Activated CD4-positive, alpha-beta T cell treated with anti-CD3 and anti-CD28 coated beads for 1 hour (primary cell): Measurements from ENCODE around the gene ENOX1.
"Not testable (repeated sequence)": the region's sequence is repeated elsewhere in the genome, so short reads cannot be mapped to it uniquely, and the experiment has no call there.

ENCODE experiments used
- DNase-seq: peaks from one replicate; pipeline ENCODE4 v3.0.0-alpha.2; 2020

The ENOX1 gene

DNA sequence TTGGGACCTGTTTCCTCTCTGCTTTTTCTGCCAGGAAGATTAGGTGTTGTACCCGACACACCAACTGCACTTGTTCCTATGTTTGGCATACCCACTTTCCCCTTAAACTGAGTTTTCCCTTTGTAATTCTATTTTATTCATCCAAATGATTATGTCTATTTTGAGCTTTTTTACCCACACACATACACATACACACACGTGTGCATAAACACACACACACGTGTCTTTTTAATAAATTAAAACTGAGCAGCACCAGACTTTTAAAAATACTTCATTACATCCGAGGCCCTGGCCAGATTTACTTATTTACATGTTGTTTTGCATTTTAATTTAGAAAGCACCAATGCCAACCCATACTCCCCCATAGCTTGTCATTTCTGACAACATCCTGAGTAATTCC is 413.4 kb downstream of the ENOX1 start:
- DNase-seq, result no peak

GRCh38 chr13:43370842-43371241 is 415.9 kb downstream of the ENOX1 start:
- DNase-seq, result no peak

GRCh38 chr13:43369319-43369718 is 417.5 kb downstream of the ENOX1 start:
- DNase-seq, result no peak

GRCh38 chr13:43368003-43368402 is 418.8 kb downstream of the ENOX1 start:
- no peak for DNase-seq

GRCh38 chr13:43365039-43365344 is 421.8 kb downstream of the ENOX1 start:
- DNase-seq, result no peak

GRCh38 chr13:43364210-43365038 is 422.3 kb downstream of the ENOX1 start:
- DNase-seq, result no peak

DNA sequence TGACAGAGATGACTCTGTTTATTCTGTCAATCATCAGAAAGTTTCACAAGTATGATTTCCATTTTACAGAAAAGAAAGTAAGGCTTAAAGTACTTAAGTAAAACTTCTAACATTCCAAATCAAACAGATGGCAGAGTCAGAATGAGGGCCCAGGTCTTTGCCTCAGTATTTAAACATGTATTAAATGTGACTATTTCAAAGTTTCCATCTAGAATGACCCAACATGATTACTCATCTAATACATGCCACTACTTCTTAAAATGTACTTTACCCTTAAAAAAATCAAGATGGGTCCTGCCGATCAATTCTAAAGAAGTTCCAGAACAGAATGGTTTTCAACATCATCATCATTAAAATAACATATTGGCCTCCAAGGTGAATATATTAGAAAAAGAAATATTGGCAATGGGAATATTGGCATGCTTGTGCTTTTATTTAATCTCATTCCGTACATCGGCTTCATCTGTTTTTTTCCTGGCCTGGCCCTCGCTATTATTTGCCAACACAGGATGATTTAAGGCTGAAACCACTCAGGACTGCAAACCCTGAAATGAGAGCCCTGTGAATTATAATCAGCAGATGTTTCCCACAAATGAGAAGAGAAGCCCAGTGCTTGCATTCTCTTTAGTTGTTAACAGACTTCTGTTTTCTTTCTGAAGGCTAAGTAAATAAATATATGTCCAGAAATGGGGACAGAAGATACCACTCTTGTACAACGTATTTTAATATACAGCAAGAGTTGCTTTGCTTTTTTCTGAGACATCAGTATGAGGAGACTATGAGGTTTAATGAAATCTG is 423.4 kb downstream of the ENOX1 start:
- DNase-seq, result no peak

GRCh38 chr13:43362556-43362955 is 424.2 kb downstream of the ENOX1 start:
- DNase-seq, result no peak

DNA sequence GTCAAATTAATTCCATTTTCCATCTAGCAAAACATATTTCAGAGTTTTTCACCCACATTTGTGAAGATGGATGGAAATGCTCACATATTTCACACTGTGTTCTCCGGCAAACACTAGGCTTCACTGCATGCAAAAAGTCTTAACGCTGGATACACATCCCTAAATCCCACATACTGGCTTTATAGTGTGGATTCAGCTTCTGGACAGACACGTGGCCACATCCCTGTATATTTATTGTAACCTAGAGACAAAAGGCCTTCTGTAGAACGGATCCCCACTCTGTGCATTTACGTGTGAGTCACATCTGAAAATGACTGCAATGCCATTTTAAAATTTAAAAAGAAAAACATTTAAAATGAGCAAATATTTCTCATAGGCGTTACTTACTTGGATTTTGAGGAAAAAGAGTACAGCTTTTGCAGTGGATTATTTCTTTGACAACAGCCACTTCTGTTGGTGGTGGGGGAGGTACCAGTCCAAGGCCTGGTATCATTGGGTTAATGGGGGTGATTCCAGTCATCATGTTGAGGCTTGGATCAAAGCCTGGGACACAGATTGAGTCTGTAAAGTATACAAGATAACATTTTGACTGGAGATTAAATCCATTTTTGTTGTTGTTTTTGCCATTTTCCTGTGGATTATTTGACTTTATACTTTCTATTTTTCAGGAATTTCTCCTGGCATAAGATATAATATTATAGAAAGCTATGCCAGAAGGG is 425.7 kb downstream of the ENOX1 start:
- DNase-seq, result no peak

DNA sequence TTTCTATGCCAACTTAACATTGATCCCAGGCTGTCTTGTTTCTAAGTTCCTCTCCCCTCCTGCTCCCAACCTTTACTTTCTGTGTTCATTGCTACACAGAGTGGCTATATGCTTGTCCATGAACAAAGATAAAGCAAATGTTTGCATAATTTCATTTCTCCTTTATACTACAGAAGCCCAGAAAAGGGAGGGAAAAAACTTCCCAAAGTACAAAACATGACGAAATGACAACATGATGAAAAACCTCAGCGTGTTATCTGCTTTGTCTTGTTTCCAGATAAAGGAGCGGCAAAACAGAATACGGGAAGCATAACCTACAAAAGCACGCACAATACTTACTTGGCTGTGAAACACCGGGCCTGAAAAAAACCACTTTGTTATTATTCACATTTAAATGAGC is 426.6 kb downstream of the ENOX1 start:
- DNase-seq, result no peak

DNA sequence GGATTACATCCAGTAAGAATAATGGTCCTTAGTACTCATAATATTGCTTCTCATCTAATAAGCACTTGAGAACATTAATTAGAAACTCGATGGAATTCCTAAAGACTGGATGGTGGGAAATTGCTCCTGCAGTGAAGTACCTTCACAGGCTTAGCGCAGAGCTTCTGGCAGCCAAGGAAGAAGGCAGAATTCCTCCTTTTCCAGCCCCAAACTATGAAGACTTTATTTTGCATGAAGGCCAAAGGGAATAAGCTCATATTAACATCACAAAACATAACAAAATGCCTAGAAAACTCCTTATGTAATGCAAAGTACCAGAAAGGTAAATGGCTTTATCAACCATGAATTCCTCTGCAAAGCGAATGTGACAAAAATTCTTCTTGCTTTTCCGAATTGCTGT is 427.2 kb downstream of the ENOX1 start:
- no peak for DNase-seq

GRCh38 chr13:43357564-43357963 is 429.2 kb downstream of the ENOX1 start:
- DNase-seq, result no peak

- DNase-seq, result no peak
These were observed 430.2 kb downstream of the ENOX1 start for GRCh38 chr13:43356567-43356966.

- no peak for DNase-seq
These were observed 431.0 kb downstream of the ENOX1 start for GRCh38 chr13:43355774-43356173.

GRCh38 chr13:43354153-43354945 is 432.4 kb downstream of the ENOX1 start:
- no peak for DNase-seq

GRCh38 chr13:43353631-43354030 is 433.1 kb downstream of the ENOX1 start:
- DNase-seq, result no peak

GRCh38 chr13:43351612-43352011 is 435.2 kb downstream of the ENOX1 start:
- not testable (repeated sequence) for DNase-seq

DNA sequence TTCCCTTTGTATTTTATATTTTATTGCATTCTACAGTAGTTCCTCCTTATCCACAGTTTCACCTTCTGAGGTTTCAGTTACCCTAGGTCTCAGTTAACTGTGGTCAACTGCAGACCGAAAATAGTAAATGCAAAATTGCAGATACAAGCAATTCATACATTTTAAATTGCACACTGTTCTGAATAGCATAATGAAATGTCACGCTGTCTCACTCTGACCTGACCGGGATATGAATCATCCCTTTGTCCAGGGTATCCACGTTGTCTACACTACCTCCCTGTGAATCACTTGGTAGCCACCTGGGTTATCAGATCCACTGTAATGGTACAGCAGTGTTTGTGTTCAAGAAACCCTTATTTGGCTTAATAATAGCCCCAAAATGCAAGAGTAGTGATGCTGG is 438.4 kb downstream of the ENOX1 start:
- DNase-seq, result no peak

GRCh38 chr13:43347877-43348276 is 438.9 kb downstream of the ENOX1 start:
- no peak for DNase-seq

- DNase-seq, result no peak
These were observed 440.3 kb downstream of the ENOX1 start for GRCh38 chr13:43346427-43346826.

DNA sequence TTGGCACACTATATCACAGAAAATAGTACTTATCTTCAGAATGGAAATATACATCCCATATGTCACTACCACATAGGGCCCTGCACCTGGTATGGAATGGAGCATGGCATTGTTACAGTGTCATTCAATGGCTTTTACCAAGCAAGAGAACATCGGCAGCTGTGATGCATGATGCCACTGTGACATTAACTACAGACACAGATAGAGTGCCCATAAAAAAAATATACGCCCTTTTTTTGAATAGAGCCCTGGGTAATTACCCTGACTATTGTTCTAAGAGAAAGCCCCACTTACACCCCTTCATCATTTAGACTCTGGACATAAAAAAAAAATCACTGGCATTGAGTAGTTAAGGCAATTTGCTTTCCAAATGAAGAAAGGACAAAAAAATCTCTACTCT is 443.1 kb downstream of the ENOX1 start:
- DNase-seq, result no peak

DNA sequence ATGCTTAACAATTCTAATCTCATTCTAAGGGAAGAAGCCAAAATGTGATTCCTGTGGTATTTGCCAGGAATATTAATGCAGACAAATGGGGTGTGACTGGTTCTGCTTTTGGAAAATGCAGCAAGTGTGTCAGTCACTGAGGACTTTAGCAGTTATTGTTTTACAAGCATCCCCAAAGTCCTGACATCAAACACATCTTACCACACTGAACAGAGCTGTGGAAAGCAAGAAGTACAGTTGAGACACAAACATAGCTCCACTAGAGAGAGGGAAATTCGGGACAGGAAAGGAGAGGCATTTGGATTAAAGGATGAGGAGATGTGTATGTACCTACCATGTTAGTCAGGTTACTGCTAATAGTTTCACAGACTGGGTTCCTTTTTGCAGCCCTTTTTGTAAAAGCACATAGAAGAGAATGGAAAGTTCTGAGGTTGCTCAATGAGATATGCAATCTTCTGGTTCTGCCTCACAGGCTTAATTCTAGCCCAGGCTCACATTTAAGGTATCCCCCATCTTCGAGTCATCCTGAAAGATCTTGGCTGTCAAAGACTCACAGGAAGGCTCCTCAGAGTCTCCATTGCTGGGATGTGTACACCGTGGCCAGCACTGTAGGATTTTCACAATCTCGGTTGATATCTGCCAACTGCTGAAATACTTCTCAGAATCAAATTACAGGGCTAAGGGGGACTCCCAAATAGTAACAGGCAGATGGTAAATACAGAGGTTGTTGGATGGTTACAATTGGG is 446.8 kb downstream of the ENOX1 start:
- DNase-seq, result no peak
